Testis (tissue), 2 donors: ENCODE measurements around the gene ABCG1.

Experiments
- POLR2A ChIP-seq: fragments of 450-650 bp; IDR thresholded peaks from one replicate; pipeline ENCODE4 v1.6.1; 2017; ENCODE audit warnings: antibody characterized with exemption, mild to moderate bottlenecking, moderate library complexity
- TF ChIP-seq, protein P1 (sequence below), 3 experiments: fragments of 450-650 bp in 2 of 3; fragments of 200-600 bp in 1 of 3; sonication (generic) in 1 of 3; IDR thresholded peaks; one replicate each; pipeline ENCODE4 v1.5.1; 2016 to 2019; ENCODE audit warnings: antibody characterized with exemption in 3 of 3, mild to moderate bottlenecking in 2 of 3, moderate library complexity in 1 of 3

GRCh38 chr21:42260121-42260520 is 41.2 kb downstream of the ABCG1 start:
- TF ChIP-seq, protein P1, sequence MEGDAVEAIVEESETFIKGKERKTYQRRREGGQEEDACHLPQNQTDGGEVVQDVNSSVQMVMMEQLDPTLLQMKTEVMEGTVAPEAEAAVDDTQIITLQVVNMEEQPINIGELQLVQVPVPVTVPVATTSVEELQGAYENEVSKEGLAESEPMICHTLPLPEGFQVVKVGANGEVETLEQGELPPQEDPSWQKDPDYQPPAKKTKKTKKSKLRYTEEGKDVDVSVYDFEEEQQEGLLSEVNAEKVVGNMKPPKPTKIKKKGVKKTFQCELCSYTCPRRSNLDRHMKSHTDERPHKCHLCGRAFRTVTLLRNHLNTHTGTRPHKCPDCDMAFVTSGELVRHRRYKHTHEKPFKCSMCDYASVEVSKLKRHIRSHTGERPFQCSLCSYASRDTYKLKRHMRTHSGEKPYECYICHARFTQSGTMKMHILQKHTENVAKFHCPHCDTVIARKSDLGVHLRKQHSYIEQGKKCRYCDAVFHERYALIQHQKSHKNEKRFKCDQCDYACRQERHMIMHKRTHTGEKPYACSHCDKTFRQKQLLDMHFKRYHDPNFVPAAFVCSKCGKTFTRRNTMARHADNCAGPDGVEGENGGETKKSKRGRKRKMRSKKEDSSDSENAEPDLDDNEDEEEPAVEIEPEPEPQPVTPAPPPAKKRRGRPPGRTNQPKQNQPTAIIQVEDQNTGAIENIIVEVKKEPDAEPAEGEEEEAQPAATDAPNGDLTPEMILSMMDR (IDR thresholded peaks at IDR 0.05): no peak
- TF ChIP-seq POLR2A: no peak
